Measurements from ENCODE around the gene GULP1. TPM values are rescaled to one million over a fixed set of nuclear protein-coding genes. Genes with fewer than 3 reads are reported as not detected.
"Not testable (repeated sequence)": the region's sequence is repeated elsewhere in the genome, so short reads cannot be mapped to it uniquely, and the experiment has no call there.

GULP1 gene
- total RNA-seq, 1 donor from 2014 or later = 39.4 TPM

DNA sequence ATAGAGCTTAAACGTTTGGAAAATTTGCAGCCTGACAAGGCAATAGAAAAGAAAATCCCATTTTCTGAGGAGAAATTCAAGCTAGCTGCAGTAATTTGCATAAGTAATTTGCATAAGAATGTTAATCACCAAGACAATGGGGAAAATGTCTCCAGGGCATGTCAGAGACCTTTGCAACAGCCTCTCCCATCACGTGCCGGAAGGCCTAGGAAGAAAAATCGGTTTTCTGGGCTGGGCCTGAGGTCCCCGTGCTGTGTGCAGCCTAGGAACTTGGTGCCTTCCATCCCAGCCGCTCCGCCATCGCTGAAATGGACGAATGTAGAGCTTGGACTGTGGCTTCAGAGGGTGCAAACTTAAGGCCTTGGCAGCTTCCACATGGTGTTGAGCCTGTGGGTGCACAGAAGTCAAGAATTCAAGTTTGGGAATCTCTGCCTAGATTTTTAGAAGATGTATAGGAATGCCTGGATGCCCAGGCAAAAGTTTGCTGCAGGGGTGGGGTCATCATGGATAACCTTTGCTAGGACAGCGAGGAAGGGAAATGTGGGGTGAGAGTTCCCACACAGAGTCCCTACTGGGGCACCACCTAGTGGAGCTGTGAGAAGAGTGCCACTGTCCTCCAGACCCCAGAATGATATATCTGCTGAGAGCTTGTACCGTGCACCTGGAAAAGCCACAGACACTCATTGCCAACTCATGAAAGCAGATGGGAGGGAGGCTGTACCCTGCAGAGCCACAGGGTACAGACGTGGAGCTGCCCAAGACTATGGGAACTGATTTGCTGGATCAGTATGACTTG is 164.6 kb downstream of the GULP1 start:
- H3K79me2 ChIP-seq (ENCODE audit: insufficient read depth, low read length) = no peaks in the 10 kb centered on the region
- H3K27me3 Mint-ChIP-seq (ENCODE audit: low read depth, unreplicated experiment) = no peaks in the 10 kb centered on the region
- peaks cover 9% of the 10 kb centered on the region for H3K36me3 Mint-ChIP-seq (ENCODE audit: low read depth, unreplicated experiment)
- peaks cover 4% of the 10 kb centered on the region for H3K9me3 Mint-ChIP-seq (ENCODE audit: unreplicated experiment)
- no peak for TF ChIP-seq EZH2 (IDR thresholded peaks at IDR 0.05; ENCODE audit: insufficient read depth, low read length)
- TF ChIP-seq CTCF (IDR thresholded peaks at IDR 0.05; ENCODE audit: insufficient read depth, low read depth, low read length) = no peak
- H2AFZ ChIP-seq (ENCODE audit: low read depth, low read length) = no peak overlapping the region
- H3K36me3 ChIP-seq (ENCODE audit: insufficient read depth, low read length) = no peaks in the 10 kb centered on the region
- no peak overlapping the region for H3K4me2 ChIP-seq (ENCODE audit: low read length)
- H3K9me3 ChIP-seq (ENCODE audit: insufficient read depth, low read depth, low read length) = no peaks in the 10 kb centered on the region
- H3K27ac Mint-ChIP-seq (ENCODE audit: unreplicated experiment) = no peak overlapping the region
- no peak overlapping the region for H3K4me3 ChIP-seq (ENCODE audit: insufficient read depth, low read depth, low read length)
- no peak overlapping the region for H3K4me3 Mint-ChIP-seq (ENCODE audit: unreplicated experiment)
- DNase-seq (ENCODE audit: low read depth) (no peak), FAIRE-seq (no peak)
- H4K20me1 ChIP-seq (ENCODE audit: insufficient read depth, low read length) = no peaks in the 10 kb centered on the region
- no peak overlapping the region for H3K27ac ChIP-seq (ENCODE audit: low read depth, low read length)
- peaks cover 3% of the 10 kb centered on the region for H3K4me1 ChIP-seq (ENCODE audit: insufficient read depth, low read length)
- no peaks in the 10 kb centered on the region for H3K27me3 ChIP-seq (ENCODE audit: insufficient read depth, low read length)
- no peak overlapping the region for H3K9ac ChIP-seq (ENCODE audit: low read length)
- no peaks in the 10 kb centered on the region for H3K4me1 Mint-ChIP-seq (ENCODE audit: low read depth, unreplicated experiment)

DNA sequence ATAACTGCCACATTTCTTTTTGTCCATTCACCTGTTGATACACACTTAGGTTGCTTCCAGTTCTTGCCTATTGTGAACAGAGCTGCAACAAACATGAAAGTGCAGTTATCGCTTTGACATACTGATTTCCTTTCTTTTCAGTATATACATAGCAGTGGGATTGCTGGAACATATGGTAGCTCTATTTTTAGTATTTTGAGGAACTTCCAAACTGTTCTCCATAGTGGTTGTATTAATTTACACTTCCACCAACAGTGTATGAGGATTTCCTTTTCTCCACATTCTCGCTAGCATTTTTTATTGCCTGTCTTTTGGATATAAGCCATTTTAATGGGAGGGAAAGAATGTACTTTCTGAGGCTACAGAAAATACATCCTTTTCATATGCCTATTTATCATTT is 167.4 kb downstream of the GULP1 start:
- no peak overlapping the region for H3K4me3 ChIP-seq (ENCODE audit: insufficient read depth, low read depth, low read length)
- no peak overlapping the region for H3K27ac ChIP-seq (ENCODE audit: low read depth, low read length)
- H3K27me3 Mint-ChIP-seq (ENCODE audit: low read depth, unreplicated experiment) = no peaks in the 10 kb centered on the region
- H3K4me3 Mint-ChIP-seq (ENCODE audit: unreplicated experiment) = no peak overlapping the region
- DNase-seq (ENCODE audit: low read depth) (no peak), FAIRE-seq (no peak)
- H3K9ac ChIP-seq (ENCODE audit: low read length) = no peak overlapping the region
- no peaks in the 10 kb centered on the region for H3K27me3 ChIP-seq (ENCODE audit: insufficient read depth, low read length)
- no peaks in the 10 kb centered on the region for H3K4me1 Mint-ChIP-seq (ENCODE audit: low read depth, unreplicated experiment)
- peaks cover 9% of the 10 kb centered on the region for H3K36me3 Mint-ChIP-seq (ENCODE audit: low read depth, unreplicated experiment)
- H3K4me1 ChIP-seq (ENCODE audit: insufficient read depth, low read length) = no peaks in the 10 kb centered on the region
- no peak for TF ChIP-seq CTCF (IDR thresholded peaks at IDR 0.05; ENCODE audit: insufficient read depth, low read depth, low read length)
- no peak for TF ChIP-seq EZH2 (IDR thresholded peaks at IDR 0.05; ENCODE audit: insufficient read depth, low read length)
- no peaks in the 10 kb centered on the region for H3K79me2 ChIP-seq (ENCODE audit: insufficient read depth, low read length)
- no peaks in the 10 kb centered on the region for H3K9me3 ChIP-seq (ENCODE audit: insufficient read depth, low read depth, low read length)
- H3K4me2 ChIP-seq (ENCODE audit: low read length) = no peak overlapping the region
- no peak overlapping the region for H2AFZ ChIP-seq (ENCODE audit: low read depth, low read length)
- H3K36me3 ChIP-seq (ENCODE audit: insufficient read depth, low read length) = no peaks in the 10 kb centered on the region
- H3K9me3 Mint-ChIP-seq (ENCODE audit: unreplicated experiment) = peaks cover 4% of the 10 kb centered on the region
- no peaks in the 10 kb centered on the region for H4K20me1 ChIP-seq (ENCODE audit: insufficient read depth, low read length)
- H3K27ac Mint-ChIP-seq (ENCODE audit: unreplicated experiment) = no peak overlapping the region

DNA sequence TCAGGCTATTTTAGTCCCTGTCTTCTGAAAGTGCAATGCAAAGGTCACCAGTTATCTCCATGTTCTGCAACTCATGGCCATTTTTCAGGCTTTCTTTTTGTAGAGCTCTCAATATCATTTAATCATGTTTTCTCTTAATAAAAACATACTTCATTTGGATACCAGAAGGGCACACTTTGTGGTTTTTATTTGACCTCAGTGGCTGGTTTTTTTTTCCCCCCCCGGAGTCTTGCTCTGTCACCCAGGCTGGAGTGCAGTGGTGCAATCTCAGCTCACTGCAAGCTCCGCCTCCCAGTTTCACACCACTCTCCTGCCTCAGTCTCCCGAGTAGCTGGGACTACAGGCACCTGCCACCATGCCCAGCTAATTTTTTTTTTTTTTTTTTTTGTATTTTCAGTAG is 174.4 kb downstream of the GULP1 start:
- H3K4me1 ChIP-seq (ENCODE audit: insufficient read depth, low read length); FAIRE-seq; H3K27me3 ChIP-seq (ENCODE audit: insufficient read depth, low read length); H3K9me3 Mint-ChIP-seq (ENCODE audit: unreplicated experiment); H3K36me3 Mint-ChIP-seq (ENCODE audit: low read depth, unreplicated experiment); H3K4me1 Mint-ChIP-seq (ENCODE audit: low read depth, unreplicated experiment); H3K4me2 ChIP-seq (ENCODE audit: low read length); H2AFZ ChIP-seq (ENCODE audit: low read depth, low read length); H3K9ac ChIP-seq (ENCODE audit: low read length); H3K9me3 ChIP-seq (ENCODE audit: insufficient read depth, low read depth, low read length); H3K27ac ChIP-seq (ENCODE audit: low read depth, low read length); H4K20me1 ChIP-seq (ENCODE audit: insufficient read depth, low read length); H3K4me3 ChIP-seq (ENCODE audit: insufficient read depth, low read depth, low read length); H3K36me3 ChIP-seq (ENCODE audit: insufficient read depth, low read length); H3K27ac Mint-ChIP-seq (ENCODE audit: unreplicated experiment); DNase-seq (ENCODE audit: low read depth); H3K79me2 ChIP-seq (ENCODE audit: insufficient read depth, low read length); H3K27me3 Mint-ChIP-seq (ENCODE audit: low read depth, unreplicated experiment); H3K4me3 Mint-ChIP-seq (ENCODE audit: unreplicated experiment): not testable (repeated sequence)

Data from astrocyte (in vitro differentiated cells and primary cell).